ENCODE results near the gene MAP1B.

MAP1B gene

DNA sequence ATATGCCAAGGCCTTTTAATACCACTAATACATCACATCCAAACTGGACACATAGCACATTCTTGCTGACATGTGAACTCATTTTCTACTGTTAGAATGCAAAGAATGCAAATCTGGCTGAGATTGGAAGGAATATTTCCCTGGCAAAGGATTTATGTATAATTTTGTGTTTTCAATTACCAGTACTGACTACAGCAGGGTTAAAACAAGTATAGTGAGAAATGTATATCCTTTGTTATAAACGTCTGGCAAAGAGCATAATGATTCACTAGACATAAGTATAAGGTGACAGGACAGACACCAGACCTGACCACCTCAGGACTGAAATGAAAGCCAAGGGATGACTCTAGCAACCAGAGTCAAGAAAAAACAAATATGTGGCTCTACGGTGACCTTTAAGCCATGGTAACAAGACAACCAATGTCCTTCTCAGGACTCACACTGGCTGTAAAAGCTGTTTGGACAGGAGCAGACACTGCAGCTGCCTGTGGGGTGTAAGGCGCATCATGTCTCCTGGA, 117.7 kb downstream of the MAP1B start:
- DNase-seq (ENCODE audit: low read depth): no peak

DNA sequence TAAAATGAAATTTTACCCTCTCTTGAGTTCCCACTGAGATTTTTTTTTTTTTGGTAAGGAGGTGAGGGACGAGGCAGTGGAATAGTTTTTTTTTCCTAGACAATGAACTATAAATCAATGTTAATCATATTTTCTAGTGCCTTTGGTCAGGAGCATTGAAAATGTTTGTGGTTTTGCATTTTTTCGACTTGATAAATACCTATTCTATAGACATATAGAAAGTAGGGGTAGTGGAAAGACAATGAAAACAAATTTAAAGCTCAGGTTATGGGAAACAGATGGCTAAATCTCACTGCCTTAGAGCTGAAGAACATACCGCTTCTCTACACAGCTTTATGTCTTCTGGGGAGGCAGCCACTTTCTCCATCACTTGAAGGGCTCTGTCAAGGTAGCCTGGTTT, 118.5 kb downstream of the MAP1B start:
- DNase-seq (ENCODE audit: low read depth): no peak

DNA sequence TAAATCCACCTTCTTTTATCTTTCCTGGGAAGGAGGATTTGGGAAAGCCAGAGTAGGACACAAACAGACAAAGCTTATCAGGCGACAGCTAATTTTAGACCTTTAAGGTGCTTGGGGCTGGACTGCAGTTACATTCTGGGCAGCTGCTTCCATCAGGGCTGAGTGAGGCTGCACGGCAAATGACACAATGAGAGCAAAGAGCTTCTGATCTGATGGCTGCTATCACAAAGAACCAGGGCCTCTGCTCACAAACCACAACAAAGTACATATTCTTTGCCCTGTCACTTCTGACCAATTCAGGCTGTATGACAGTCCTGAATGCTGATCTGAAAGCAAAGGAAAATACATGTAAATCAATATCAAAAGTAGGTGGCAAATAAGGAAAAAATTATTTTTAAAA, 119.7 kb downstream of the MAP1B start:
- DNase-seq (ENCODE audit: low read depth): no peak

DNA sequence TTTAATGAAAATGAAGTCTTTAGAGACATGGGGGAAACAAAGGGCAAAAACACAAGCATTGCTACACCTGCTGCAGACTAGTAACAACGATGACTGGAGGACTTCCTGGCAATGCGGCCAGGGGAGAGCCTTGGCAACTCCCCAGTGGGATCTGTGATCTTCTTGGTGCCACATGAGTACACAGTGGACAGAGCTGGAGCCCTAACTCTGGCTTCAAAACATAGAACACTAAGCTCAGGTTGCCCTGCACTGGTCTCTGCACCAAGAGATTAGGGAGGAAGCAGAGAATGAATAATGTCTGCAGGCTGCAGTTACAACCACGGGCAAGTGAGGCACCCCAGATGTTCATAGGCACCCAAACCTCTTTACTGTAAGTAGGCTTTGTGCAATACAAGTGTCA, 121.7 kb downstream of the MAP1B start:
- no peak for DNase-seq (ENCODE audit: low read depth)

DNA sequence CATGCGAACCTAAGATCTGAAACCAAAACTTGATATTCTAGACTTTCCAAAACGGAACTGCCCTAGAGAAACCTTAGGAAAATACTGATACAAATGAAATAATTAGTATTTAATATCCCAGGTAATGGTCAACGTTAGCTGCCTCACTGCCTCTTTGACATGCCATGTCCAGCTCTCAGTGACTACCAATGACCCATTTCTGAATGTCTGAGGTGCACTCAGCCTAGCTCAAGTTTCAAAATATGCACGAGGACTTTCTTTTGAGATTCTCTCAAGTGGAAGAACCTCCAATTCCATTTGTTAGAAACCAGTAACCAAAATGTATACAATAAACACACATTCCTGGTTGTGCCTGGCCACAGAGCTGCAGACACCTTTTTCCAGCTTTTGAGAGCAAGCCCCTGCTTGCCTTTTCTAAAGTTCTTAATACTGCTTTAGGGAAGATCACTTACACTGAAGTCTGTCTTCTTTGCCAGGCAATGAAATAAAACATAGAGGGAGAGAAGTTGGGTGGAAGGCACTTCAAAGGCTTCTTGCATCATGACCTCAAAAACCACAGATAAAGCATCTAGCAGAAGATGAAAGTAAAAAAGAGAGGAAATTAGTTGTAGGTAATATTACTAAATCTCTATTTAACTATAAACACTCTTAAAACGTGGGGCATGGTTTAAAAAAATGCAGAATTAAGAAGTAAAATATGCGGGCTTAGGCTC, 124.9 kb downstream of the MAP1B start:
- DNase-seq (ENCODE audit: low read depth): no peak

DNA sequence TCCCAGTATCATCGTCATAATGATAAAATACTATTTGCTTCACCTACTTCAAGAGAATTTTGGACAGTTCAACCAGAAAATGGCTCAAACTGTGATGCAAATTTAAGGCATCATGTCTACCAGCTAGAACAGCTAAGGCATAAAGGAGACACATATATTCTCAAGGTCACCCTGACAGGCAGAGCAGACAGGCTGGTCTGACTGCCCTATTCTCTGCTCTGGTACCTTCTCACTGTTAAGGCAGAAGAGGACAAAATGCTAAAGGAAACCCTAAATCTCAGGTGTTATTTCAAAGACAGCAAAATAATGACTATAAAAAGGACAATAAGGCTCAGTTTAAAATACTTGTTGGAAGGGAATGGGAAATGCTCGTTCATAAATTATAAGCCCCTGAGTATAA, 125.6 kb downstream of the MAP1B start:
- DNase-seq (ENCODE audit: low read depth): no peak

DNA sequence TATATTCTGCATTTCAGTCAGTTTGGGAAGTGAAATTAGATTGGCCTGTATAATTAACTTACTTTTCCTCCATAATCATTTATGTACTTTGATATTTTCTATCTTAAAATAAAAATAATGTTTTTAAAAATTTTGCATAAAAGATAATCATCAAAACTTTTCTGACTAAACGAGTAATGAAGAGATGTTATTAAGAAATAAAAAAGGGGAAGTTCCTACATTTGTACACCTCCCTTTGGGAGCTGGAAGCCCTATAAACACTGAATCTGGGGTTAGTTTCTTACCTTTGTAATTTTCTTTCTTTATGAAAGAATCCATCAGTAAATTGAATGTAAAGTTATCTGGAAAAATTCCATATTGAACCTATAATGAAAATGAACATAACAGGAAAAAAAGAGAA, 126.6 kb downstream of the MAP1B start:
- no peak for DNase-seq (ENCODE audit: low read depth)

DNA sequence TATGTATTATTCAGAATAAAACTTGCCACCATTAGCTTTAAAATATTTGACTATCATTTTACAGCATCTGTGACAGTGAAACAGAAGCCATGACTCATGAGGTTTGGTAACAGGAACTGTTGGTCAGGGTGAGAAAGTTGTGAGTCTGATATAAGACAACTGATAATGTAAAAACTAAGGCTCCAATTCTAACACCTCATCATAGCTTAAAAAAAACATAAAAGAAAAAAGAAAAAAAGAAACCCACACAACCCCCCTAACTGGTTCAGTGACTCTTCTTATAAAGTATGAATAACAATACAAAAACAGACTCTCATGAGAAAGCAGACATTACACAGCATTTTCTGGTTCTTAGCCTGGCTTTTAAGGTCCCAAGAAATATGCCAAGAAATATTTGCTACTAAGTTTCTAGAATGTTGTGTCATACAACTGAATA, 127.0 kb downstream of the MAP1B start:
- DNase-seq (ENCODE audit: low read depth): no peak

DNA sequence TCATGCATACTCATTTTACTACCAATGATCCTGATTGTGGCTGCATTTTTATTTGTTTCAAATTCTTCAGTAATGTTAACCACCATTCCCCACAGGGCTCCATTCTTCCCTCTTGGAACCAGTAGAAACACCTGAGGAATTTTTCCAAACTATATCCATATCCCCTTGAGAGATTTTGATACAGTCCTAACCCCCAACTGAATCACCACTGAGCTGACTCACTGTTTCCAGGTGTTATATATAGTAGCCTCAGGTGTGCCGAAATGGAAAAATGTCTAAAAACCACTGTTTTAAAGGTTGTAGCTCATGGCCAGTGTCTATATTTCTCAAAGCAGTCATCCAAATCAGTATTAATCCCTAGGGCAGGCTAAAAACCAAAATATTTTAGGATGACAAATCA, 127.6 kb downstream of the MAP1B start:
- DNase-seq (ENCODE audit: low read depth): no peak

DNA sequence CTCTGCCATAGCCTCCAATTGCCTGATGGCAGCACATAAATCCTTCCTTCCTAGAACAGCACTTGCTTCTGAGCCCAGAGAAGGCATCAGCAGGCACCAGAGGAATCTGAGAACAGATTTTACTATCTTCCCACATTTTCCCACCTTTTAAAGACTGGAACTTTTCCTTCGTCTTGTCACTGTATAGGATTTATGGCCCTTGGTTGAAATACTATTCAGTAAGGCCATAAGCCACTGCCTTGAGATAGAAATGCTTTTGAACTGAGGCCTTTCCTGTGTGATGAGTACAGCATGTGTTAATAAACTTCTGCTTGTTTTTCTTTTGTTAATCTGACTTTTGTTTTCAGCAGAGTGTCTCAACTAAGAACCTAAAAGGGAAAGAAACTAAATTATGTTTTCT, 128.4 kb downstream of the MAP1B start:
- no peak for DNase-seq (ENCODE audit: low read depth)

DNA sequence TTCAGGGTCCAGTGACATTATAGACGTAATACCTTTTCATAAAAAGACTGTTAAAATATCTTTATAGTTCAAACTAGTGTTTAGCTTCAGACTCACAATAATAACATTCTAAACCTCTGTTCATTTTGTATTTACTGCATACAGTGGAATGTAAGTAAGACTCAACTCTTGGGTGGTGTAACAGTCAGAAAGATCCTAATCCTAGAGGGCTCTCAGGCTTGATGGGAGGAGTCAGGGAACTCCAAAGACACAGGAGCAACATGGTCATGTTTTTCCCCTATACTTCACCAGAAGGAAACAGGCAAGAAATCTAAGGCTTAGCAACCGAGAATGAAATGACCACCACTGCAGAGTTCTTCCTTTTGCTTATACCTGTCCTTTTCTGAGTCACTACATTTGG, 130.1 kb downstream of the MAP1B start:
- no peak for DNase-seq (ENCODE audit: low read depth)

DNA sequence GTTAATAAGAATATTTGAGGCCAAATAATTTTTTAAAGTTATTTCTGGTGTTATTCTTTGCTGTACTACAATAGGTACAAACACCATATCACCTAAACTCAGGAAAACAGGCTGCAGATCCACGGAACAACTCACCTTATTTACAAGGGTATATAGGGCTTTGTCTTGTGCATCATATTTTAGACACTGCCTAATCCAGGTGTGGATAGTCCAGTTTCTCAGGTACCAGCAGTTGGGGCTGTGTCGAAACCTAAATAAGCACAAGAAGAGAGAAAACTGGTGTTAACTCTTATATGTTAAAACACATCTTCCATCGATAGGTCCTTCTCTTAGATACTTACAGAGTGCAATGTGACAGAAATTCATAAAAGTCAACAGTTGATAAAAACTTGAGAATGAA, 130.6 kb downstream of the MAP1B start:
- no peak for DNase-seq (ENCODE audit: low read depth)

DNA sequence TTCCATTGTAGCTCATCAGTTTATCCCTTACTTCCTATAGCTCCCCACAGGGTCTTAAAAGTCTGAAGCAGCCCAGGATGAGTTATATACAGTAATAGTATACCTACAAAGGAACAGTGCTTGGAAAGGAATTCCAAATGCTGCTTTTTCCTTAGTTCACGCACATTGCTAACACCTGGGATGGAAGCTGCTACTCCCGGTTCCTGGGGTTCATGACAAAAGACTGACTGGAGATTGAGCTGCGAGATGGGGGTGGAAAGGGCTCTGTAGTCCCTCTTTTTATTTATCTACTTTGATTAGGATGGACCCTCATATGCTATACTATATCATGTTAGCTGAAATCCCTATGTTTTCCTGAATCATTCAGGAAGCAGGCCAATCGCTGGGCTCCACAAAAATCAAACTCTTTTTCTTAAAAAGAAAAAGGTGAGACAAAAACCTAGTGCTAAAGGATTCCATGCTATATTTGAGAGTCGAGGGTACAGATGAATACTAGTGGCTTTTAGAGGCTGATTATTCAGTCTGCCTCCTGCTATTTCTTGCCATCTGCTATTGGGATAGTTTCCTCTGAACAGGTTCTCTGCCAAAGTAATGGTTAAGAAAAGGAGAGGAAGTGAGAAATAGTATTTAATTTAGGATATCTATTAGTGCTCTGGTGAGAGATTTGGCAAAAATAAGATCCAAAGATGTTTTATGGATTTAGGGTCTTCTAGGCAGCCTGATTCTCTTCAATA, 131.6 kb downstream of the MAP1B start:
- no peak for DNase-seq (ENCODE audit: low read depth)

DNA sequence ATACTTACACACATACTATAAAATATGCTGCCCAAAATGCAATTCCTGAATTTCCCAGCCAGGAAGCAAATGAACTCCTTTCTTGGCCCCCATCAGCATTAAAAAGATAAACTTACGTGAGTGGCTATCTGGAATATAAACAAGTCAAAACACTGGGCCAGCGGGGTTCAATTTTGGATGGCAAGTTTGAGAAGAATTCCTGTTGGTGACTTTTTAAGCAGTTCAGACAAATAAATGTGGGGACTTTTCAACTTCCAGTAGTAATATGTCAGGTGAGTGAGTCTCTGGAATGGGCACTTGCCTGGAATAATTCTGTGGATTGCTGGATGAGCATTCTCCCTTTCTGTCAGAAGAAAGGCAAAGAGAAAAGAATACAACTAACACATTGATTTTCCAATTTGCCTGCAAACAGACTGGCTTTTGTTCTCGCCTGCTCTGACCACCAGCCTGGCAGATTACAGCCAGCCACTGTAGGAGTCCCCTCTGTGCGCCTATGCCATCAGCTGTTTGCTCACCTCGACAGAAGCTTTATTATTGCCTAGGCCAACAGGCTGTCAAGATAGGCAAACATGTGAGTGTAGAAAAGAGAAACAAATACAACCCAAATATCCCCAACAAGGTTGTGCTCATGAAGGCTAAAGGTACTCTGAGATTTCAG, 134.2 kb downstream of the MAP1B start:
- DNase-seq (ENCODE audit: low read depth): no peak

DNA sequence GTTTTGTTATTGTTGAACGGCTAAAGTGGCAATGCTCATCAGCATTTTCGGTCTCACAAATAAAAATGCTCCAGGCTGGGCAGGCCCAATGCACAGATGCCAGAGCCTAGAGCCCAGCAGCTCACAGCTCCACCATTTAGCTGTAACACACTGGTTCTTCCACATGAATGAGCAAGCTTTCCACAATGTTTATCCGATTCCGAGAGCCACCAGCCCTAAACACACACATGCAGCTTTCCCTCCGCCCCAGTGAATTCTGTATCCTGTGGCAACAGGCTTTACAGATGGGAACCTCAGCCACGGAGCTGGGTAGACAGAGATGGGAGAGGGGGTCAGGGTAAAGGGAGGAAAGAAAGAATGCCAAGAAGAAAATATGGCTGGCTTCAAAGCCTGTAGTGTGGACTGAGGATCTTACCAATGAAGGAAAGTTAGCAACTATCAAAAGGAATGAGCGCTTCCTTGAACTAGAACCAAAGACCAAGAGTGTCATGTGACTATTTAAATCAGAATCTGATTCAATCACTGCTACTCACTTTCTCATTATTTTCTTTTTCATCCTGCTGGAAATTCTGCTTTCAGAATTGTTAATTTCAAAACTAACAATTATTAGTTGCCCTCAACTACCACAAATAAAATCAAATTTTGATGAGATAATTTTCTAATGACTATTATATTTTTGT, 135.7 kb downstream of the MAP1B start:
- DNase-seq (ENCODE audit: low read depth): no peak

DNA sequence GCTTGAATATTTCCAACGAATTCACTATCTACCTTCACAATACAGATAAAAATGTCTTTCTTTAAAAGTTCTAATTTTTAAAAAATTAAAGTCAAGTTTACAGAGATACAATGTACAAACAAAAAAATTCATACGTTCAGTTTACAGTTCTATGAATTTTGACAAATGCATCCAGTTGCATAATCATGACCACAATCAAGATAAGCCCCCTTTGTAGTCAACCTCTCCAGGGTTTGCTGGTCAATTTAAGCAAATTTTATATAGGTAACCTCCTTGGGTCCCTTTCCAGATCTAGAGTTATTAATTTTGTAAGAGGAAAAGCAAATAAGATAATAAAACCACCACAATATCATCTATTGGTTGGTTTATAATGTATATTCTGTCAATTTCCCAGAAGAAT, 136.4 kb downstream of the MAP1B start:
- no peak for DNase-seq (ENCODE audit: low read depth)

DNA sequence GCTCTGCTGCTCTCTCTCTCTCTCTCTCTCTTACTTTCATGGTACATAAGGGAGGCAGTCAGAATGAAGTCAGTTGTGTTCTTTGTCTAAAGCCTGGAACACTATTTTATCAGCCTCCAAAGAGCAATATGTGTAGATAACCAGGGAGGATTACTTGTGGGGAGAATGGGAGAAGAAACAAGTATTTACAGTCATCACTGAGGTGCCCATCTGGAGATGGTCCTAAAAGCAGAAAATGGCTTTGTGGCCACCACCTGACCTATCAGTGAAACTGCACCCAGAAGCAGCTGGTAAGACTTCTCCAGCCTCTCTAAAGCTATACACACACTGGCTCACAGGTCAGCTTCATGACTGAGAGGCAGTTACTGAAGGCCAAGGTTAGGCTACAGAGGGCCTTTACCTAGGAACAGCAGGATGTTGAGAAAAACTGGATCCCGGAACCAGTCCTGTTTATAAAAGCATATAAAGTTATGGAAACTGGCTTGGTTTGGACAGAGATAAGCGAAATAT, 137.6 kb downstream of the MAP1B start:
- DNase-seq (ENCODE audit: low read depth): peak; percentile 56

DNA sequence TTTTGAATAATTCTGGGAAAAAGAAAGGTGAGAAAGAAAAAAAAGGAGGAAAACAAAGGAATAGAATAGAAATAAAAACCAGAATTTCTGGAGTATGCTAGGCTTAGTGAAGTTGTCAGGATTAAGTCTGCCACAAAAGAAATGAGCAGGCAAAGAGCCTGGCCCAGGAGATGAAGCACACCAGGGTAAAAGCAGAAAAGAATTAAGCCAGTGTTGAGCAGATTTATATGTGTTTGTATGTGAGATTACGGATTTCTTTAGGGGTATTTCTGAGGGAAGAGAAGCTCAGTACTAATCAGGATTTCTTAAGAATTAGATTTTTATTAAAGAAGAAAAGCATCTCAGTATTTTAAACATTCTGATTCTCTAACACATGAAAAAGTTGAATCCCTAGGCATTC, 138.3 kb downstream of the MAP1B start:
- no peak for DNase-seq (ENCODE audit: low read depth)

DNA sequence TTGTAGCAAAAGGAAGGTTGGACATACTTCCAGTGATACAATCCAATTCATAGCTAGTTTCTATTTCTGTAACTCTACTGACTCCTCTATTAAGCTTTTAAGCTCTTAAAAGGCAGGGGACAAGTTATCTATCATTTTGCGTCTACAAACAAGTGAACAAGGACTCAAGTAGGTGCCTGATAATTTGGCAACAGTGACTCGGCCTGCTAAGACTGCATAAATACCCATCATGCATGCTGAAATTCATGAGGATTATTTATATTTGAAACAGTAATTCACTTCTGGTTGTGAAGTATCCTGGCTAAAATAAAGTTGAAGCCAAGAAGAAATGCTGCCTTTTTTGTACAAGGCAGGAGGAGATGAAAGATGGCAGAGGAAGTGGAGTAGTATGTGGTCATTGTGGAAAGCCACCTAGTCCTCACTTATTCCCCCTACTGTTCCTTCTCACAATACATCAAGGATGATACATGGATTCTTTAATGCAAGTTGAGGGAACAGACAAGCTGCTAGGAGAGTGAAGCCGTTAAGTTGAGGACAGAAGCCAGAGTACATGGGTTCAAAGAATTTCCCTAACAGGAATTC, 138.8 kb downstream of the MAP1B start:
- no peak for DNase-seq (ENCODE audit: low read depth)

DNA sequence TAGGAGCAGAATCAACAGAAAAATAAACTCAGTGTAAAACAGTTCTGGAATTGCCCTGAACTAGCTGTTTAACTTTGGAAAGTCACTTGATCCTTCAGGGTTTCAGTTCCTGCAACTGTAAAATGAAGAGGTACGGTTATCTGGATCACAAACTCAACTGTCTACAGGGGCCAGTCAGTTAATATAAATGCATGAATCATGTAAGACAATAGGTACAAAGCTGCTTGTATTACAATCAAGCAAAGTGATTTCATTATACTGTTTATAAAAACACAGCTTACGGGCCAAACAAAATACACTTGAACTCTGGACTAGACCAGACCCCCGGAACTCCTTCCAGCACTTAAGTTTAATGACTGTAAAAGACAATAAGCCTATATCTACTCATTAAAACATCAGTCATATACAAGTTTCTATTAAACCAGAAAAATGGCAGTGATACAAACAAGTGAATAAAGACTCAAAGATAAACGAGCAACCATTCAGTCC, 139.7 kb downstream of the MAP1B start:
- no peak for DNase-seq (ENCODE audit: low read depth)

DNA sequence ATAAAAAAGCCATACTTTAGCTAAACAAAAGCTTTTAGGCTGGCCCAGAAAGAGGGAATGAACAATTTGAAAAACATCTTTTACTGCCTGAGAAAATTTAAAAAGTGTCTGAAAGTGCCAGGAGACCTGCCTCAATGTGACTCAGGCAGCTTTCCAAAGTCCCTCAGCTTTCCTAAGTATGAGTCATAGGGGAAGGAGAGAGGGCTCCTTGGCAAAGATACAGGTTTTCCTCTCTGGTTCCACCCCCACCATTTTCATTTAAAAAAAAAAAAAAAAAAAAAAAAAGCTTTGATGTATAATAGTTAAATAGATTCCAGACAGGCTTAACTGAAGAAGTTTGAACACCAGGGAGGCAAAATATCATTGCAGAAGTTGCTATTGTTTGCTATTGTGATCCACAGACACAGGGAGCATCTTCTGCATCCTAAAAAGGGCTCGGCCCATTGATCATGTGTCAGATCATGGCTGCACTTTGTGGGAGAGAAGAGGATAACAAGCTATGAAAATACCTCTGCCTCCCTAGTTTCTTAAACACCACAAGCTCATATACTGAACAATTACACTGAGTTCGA, 141.2 kb downstream of the MAP1B start:
- peak; percentile 72 for DNase-seq (ENCODE audit: low read depth)
